Measurements from ENCODE around the gene PRLH. TPM values are rescaled to one million over a fixed set of nuclear protein-coding genes. Genes with fewer than 3 reads are reported as not detected.

Gene PRLH
- total RNA-seq, 1 experiment from 2014 or later = not detected

- peaks cover 4% of the 10 kb centered on the region for H3K9me3 Mint-ChIP-seq
- TF ChIP-seq RORB (CRISPR knock-in tag; IDR thresholded peaks at IDR 0.05) (no peak), ZNF396 (CRISPR knock-in tag; IDR thresholded peaks at IDR 0.05; ENCODE audit: borderline replicate concordance) (no peak), ETV6 (CRISPR knock-in tag; IDR thresholded peaks at IDR 0.05) (no peak), E2F5 (CRISPR knock-in tag; IDR thresholded peaks at IDR 0.05) (no peak), ATF6 (CRISPR knock-in tag; IDR thresholded peaks at IDR 0.05) (no peak), OVOL2 (CRISPR knock-in tag; IDR thresholded peaks at IDR 0.05; ENCODE audit: borderline replicate concordance) (no peak), FOXJ3 (CRISPR knock-in tag; IDR thresholded peaks at IDR 0.05; ENCODE audit: borderline replicate concordance) (no peak), PRDM15 (CRISPR knock-in tag; IDR thresholded peaks at IDR 0.05) (no peak)
- TF ChIP-seq, protein P1, sequence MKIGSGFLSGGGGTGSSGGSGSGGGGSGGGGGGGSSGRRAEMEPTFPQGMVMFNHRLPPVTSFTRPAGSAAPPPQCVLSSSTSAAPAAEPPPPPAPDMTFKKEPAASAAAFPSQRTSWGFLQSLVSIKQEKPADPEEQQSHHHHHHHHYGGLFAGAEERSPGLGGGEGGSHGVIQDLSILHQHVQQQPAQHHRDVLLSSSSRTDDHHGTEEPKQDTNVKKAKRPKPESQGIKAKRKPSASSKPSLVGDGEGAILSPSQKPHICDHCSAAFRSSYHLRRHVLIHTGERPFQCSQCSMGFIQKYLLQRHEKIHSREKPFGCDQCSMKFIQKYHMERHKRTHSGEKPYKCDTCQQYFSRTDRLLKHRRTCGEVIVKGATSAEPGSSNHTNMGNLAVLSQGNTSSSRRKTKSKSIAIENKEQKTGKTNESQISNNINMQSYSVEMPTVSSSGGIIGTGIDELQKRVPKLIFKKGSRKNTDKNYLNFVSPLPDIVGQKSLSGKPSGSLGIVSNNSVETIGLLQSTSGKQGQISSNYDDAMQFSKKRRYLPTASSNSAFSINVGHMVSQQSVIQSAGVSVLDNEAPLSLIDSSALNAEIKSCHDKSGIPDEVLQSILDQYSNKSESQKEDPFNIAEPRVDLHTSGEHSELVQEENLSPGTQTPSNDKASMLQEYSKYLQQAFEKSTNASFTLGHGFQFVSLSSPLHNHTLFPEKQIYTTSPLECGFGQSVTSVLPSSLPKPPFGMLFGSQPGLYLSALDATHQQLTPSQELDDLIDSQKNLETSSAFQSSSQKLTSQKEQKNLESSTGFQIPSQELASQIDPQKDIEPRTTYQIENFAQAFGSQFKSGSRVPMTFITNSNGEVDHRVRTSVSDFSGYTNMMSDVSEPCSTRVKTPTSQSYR (CRISPR knock-in tag; IDR thresholded peaks at IDR 0.05) = no peak
- H3K4me1 Mint-ChIP-seq = peaks cover 22% of the 10 kb centered on the region
- H3K27me3 Mint-ChIP-seq (ENCODE audit: low read depth) = no peaks in the 10 kb centered on the region
- H3K4me3 Mint-ChIP-seq = no peak overlapping the region
- POLR2A ChIA-PET = no interaction called here
- ATAC-seq (no peak), DNase-seq (ENCODE audit: low spot score) (no peak)
- CTCF ChIA-PET = no interaction called here
- H3K36me3 Mint-ChIP-seq = peaks cover under 1% of the 10 kb centered on the region; the same call in 1 of the 2 replicates
- H3K27ac Mint-ChIP-seq = no peak overlapping the region
Observed at GRCh38 chr2:237569041-237569440, 2.7 kb downstream of the PRLH start.

- no peak overlapping the region for H3K27ac Mint-ChIP-seq
- POLR2A ChIA-PET = no interaction called here
- no peak overlapping the region for H3K4me3 Mint-ChIP-seq
- DNase-seq (ENCODE audit: low spot score) = no peak
- CTCF ChIA-PET = interaction anchor here (0.6 to 7.1 kb wide), 5 partner anchors 8 to 170 kb away, joined by 3 to 385 read pairs (median 5); no protein-coding TSS in a partner anchor
- peaks cover 6% of the 10 kb centered on the region for H3K36me3 Mint-ChIP-seq
- peaks cover 4% of the 10 kb centered on the region for H3K9me3 Mint-ChIP-seq
- peaks cover 28% of the 10 kb centered on the region for H3K4me1 Mint-ChIP-seq
- ATAC-seq = no peak
- H3K27me3 Mint-ChIP-seq (ENCODE audit: low read depth) = no peaks in the 10 kb centered on the region
- TF ChIP-seq E2F4 (CRISPR knock-in tag; IDR thresholded peaks at IDR 0.05; ENCODE audit: borderline replicate concordance, low read depth) = no peak
- no peak for TF ChIP-seq ELF4 (CRISPR knock-in tag; IDR thresholded peaks at IDR 0.05; ENCODE audit: low read depth)
- TF ChIP-seq ZSCAN18 (CRISPR knock-in tag; IDR thresholded peaks at IDR 0.05) = no peak
- no peak for TF ChIP-seq ZNF317 (CRISPR knock-in tag; IDR thresholded peaks at IDR 0.05; ENCODE audit: borderline replicate concordance, low read depth)
- no peak for TF ChIP-seq TEAD4 (CRISPR knock-in tag; IDR thresholded peaks at IDR 0.05)
- no peak for TF ChIP-seq JUN (CRISPR knock-in tag; IDR thresholded peaks at IDR 0.05)
- TF ChIP-seq SOX15 (CRISPR knock-in tag; IDR thresholded peaks at IDR 0.05) = no peak
- TF ChIP-seq MYBL2 (CRISPR knock-in tag; IDR thresholded peaks at IDR 0.05) = no peak
- no peak for TF ChIP-seq ARID4B (CRISPR knock-in tag; IDR thresholded peaks at IDR 0.05; ENCODE audit: borderline replicate concordance)
Observed at GRCh38 chr2:237569896-237570295, 3.5 kb downstream of the PRLH start.
